GM12865 (cell line): Measurements from ENCODE around the gene PODN.

Source experiments
- DNase-seq: peaks from one replicate; pipeline ENCODE4 v3.0.0; 2010; ENCODE audit warnings: low read depth
- H3K4me3 ChIP-seq: 2 replicates; pipeline ENCODE4 v1.5.1; 2011; ENCODE audit warnings: mild to moderate bottlenecking, low read depth, low read length, control low read depth
- TF ChIP-seq, protein P1 (sequence below): IDR thresholded peaks from 2 replicates; pipeline ENCODE4 v1.5.1; 2011; ENCODE audit warnings: low read length, control low read depth, low read depth, inconsistent platforms; ENCODE audit not compliant: insufficient read depth; ENCODE audit errors: missing control alignments

Gene PODN

DNA sequence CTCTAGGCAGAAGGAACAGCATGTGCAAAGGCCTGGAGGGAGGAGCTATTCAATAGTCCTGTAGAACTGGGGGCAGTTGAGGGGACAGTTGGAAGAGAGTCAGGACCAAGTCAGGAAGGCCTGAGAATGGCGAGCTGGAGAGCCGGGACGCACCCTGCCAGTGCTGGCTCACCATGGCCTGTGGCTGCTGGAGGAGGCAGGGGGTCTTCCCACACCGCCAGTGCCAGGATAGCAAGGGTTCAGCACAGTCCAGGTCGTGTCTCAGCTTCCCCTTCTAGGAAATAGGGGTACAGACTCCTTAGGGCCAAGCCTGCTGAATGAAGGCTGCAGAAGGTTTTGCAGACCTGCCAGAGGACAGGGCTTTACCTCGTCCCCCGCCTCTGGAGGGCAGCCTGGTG lies 7.3 kb downstream of the PODN start:
- TF ChIP-seq, protein P1, sequence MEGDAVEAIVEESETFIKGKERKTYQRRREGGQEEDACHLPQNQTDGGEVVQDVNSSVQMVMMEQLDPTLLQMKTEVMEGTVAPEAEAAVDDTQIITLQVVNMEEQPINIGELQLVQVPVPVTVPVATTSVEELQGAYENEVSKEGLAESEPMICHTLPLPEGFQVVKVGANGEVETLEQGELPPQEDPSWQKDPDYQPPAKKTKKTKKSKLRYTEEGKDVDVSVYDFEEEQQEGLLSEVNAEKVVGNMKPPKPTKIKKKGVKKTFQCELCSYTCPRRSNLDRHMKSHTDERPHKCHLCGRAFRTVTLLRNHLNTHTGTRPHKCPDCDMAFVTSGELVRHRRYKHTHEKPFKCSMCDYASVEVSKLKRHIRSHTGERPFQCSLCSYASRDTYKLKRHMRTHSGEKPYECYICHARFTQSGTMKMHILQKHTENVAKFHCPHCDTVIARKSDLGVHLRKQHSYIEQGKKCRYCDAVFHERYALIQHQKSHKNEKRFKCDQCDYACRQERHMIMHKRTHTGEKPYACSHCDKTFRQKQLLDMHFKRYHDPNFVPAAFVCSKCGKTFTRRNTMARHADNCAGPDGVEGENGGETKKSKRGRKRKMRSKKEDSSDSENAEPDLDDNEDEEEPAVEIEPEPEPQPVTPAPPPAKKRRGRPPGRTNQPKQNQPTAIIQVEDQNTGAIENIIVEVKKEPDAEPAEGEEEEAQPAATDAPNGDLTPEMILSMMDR, result no peak
- H3K4me3 ChIP-seq, result no peak overlapping the region
- DNase-seq, result no peak

- TF ChIP-seq, protein P1, result no peak
Measured at GRCh38 chr1:53069663-53070327, 7.8 kb downstream of the PODN start.

GRCh38 chr1:53070621-53071020 lies 8.6 kb downstream of the PODN start:
- H3K4me3 ChIP-seq, result no peak overlapping the region
- DNase-seq, result no peak
- TF ChIP-seq, protein P1, result no peak

More at GRCh38 chr1:53069663-53070327, 7.8 kb downstream of the PODN start:
- no peak for DNase-seq
- no peak overlapping the region for H3K4me3 ChIP-seq

- no peak for DNase-seq
- TF ChIP-seq, protein P1, result no peak
- no peak overlapping the region for H3K4me3 ChIP-seq
Measured at GRCh38 chr1:53071167-53071865, 9.3 kb downstream of the PODN start.

DNA sequence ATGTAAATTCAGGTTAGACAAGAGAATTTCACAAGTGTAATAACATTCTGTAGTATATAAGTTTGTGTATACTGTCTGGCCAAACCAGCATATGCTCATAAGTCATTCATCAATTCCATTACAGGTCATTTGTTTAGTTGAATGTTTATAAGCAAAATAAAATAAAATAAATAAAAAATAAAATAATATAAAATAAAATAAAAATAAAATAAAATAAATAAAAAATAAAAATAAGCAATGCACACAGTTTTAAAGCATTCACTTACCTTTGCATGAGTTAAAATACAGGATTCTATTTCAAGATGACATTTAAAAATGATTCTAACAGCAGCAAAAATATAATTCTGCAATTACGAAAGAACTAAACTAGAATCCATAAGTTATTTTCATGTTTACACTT lies 9.9 kb downstream of the PODN start:
- no peak for DNase-seq
- H3K4me3 ChIP-seq, result no peak overlapping the region
- TF ChIP-seq, protein P1, result no peak

GRCh38 chr1:53073287-53073686 lies 11.3 kb downstream of the PODN start:
- TF ChIP-seq, protein P1, result no peak
- no peak for DNase-seq
- no peak overlapping the region for H3K4me3 ChIP-seq
